ENCODE measurements around the gene ODF4.
"Not testable (repeated sequence)": the region's sequence is repeated elsewhere in the genome, so short reads cannot be mapped to it uniquely, and the experiment has no call there.

The ODF4 gene

GRCh38 chr17:8345951-8346665 is 6.5 kb downstream of the ODF4 start:
- no peak overlapping the region for H2AFZ ChIP-seq (ENCODE audit: low read depth)
- no peak for TF ChIP-seq CTCF (conservative IDR thresholded peaks at IDR 0.05; ENCODE audit: low read depth, low read length)
- no peaks in the 10 kb centered on the region for H3K79me2 ChIP-seq (ENCODE audit: insufficient read depth, low read depth)
- no peak overlapping the region for H3K4me3 ChIP-seq (IDR thresholded peaks at IDR 0.05; ENCODE audit: insufficient read depth, low read depth, low read length)
- H3K27ac ChIP-seq: no peak overlapping the region
- no peaks in the 10 kb centered on the region for H4K20me1 ChIP-seq (ENCODE audit: insufficient read depth)
- no peaks in the 10 kb centered on the region for H3K36me3 ChIP-seq (ENCODE audit: insufficient read depth)
- H3K4me2 ChIP-seq: no peak overlapping the region
- H3K27me3 ChIP-seq (ENCODE audit: insufficient read depth, low read depth): no peaks in the 10 kb centered on the region
- H3K9ac ChIP-seq: no peak overlapping the region
- no peaks in the 10 kb centered on the region for H3K4me1 ChIP-seq (ENCODE audit: low read depth, poor library complexity, severe bottlenecking)

DNA sequence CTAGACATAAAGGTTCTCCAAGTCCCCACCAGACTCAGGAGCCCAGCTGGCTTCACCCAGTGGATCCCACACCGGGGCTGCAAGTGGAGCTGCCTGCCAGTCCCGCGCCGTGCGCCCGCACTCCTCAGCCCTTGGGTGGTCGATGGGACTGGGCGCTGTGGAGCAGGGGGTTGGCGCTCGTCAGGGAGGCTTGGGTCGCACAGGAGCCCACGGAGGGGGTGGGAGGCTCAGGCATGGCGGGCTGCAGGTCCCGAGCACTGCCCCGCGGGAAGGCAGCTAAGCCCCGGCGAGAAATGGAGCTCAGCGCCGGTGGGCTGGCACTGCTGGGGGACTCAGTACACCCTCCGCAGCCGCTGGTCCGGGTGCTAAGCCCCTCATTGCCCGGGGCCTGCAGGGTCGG is 7.4 kb downstream of the ODF4 start:
- not testable (repeated sequence) for H3K9ac ChIP-seq; H3K27ac ChIP-seq; H4K20me1 ChIP-seq (ENCODE audit: insufficient read depth); H3K4me3 ChIP-seq (IDR thresholded peaks at IDR 0.05; ENCODE audit: insufficient read depth, low read depth, low read length); H3K79me2 ChIP-seq (ENCODE audit: insufficient read depth, low read depth); H3K4me1 ChIP-seq (ENCODE audit: low read depth, poor library complexity, severe bottlenecking); H3K4me2 ChIP-seq; H3K36me3 ChIP-seq (ENCODE audit: insufficient read depth); H3K27me3 ChIP-seq (ENCODE audit: insufficient read depth, low read depth); H2AFZ ChIP-seq (ENCODE audit: low read depth)

- TF ChIP-seq CTCF (conservative IDR thresholded peaks at IDR 0.05; ENCODE audit: low read depth, low read length): no peak
- no peaks in the 10 kb centered on the region for H3K36me3 ChIP-seq (ENCODE audit: insufficient read depth)
- no peak overlapping the region for H2AFZ ChIP-seq (ENCODE audit: low read depth)
- H4K20me1 ChIP-seq (ENCODE audit: insufficient read depth): no peaks in the 10 kb centered on the region
- H3K27ac ChIP-seq: no peak overlapping the region
- no peak overlapping the region for H3K4me3 ChIP-seq (IDR thresholded peaks at IDR 0.05; ENCODE audit: insufficient read depth, low read depth, low read length)
- H3K9ac ChIP-seq: no peak overlapping the region
- no peaks in the 10 kb centered on the region for H3K79me2 ChIP-seq (ENCODE audit: insufficient read depth, low read depth)
- H3K27me3 ChIP-seq (ENCODE audit: insufficient read depth, low read depth): no peaks in the 10 kb centered on the region
- H3K4me2 ChIP-seq: no peak overlapping the region
- H3K4me1 ChIP-seq (ENCODE audit: low read depth, poor library complexity, severe bottlenecking): no peaks in the 10 kb centered on the region
These were observed 10.7 kb downstream of the ODF4 start for GRCh38 chr17:8350339-8350738.

DNA sequence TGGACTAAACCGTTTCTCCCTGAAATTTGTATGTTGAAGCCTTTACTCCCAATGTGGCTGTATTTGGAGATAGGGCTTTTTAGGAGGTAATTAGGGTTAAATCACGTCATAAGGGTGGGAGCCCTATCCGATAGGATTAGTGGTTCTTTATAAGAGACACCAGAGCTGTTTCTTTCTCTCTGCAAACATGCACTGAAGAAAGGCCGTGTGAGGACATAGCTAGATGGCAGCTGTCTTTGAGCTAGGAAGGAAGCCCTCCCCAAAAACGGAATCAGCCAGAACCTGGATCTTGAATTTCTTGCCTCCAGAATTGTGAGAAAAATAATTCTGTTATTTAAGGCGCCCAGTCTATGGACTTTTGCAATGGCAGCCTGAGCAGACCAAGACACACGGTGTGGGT is 14.1 kb downstream of the ODF4 start:
- Histone ChIP-seq H3K36me3 (ENCODE audit: insufficient read depth) (no peaks in the 10 kb centered on the region), H2AFZ (ENCODE audit: low read depth) (no peak overlapping the region), H3K27ac (no peak overlapping the region), H3K4me2 (no peak overlapping the region), H3K4me3 (IDR thresholded peaks at IDR 0.05; ENCODE audit: insufficient read depth, low read depth, low read length) (no peak overlapping the region), H3K4me1 (ENCODE audit: low read depth, poor library complexity, severe bottlenecking) (no peaks in the 10 kb centered on the region), H3K79me2 (ENCODE audit: insufficient read depth, low read depth) (no peaks in the 10 kb centered on the region), H3K27me3 (ENCODE audit: insufficient read depth, low read depth) (no peaks in the 10 kb centered on the region), H3K9ac (no peak overlapping the region), H4K20me1 (ENCODE audit: insufficient read depth) (no peaks in the 10 kb centered on the region)
- TF ChIP-seq CTCF (conservative IDR thresholded peaks at IDR 0.05; ENCODE audit: low read depth, low read length): no peak

DNA sequence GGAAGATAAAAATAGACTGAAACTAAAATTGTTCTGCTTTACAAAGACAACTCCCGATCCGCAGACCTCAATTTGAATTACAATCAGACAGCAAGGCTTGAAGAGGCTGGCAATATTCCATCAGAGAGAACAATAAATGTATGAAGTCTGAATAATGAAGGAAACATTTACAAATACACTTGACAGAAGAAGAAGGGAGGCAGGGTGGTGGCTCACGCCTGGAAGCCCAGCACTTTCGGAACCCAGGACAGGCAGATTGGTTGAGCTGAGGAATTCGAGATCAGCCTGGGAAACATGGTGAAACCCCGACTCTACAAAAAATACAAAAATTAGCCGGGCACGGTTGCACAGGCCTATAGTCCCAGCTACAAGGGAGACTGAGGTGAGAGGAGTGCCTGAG is 14.6 kb downstream of the ODF4 start:
- no peak overlapping the region for H2AFZ ChIP-seq (ENCODE audit: low read depth)
- no peaks in the 10 kb centered on the region for H3K79me2 ChIP-seq (ENCODE audit: insufficient read depth, low read depth)
- no peak overlapping the region for H3K4me2 ChIP-seq
- H3K4me1 ChIP-seq (ENCODE audit: low read depth, poor library complexity, severe bottlenecking): no peaks in the 10 kb centered on the region
- no peak overlapping the region for H3K27ac ChIP-seq
- H3K9ac ChIP-seq: no peak overlapping the region
- H3K36me3 ChIP-seq (ENCODE audit: insufficient read depth): no peaks in the 10 kb centered on the region
- no peaks in the 10 kb centered on the region for H3K27me3 ChIP-seq (ENCODE audit: insufficient read depth, low read depth)
- H4K20me1 ChIP-seq (ENCODE audit: insufficient read depth): no peaks in the 10 kb centered on the region
- H3K4me3 ChIP-seq (IDR thresholded peaks at IDR 0.05; ENCODE audit: insufficient read depth, low read depth, low read length): no peak overlapping the region
- no peak for TF ChIP-seq CTCF (conservative IDR thresholded peaks at IDR 0.05; ENCODE audit: low read depth, low read length)
